HS-5 (cell line): ENCODE results near the gene BBS7.
A peak's percentile ranks its signal among the peaks of the same experiment; 100 is the strongest.

Source experiments
- DNase-seq: peaks from one replicate; pipeline ENCODE4 v3.0.0-alpha.2; 2012; ENCODE audit warnings: low read depth

BBS7 gene

GRCh38 chr4:121824950-121825349 lies 45.3 kb downstream of the BBS7 start:
- DNase-seq = no peak

DNA sequence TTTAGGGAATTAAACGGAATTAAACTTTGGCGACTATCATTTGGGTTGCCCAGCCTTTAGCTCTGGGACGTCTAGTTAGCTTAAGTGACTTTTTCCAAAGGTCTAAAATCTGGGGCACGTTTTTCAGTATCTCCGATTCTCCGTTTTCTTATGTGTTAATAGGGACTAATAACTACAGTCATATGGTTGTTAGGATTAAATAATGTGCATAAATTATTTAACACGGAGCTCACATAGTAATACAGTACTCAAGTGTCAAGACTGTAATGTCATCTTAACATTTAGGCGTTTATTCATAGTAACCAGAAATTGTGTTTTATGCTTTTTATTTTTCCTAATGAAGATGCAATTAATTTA lies 46.1 kb downstream of the BBS7 start:
- DNase-seq = no peak

DNA sequence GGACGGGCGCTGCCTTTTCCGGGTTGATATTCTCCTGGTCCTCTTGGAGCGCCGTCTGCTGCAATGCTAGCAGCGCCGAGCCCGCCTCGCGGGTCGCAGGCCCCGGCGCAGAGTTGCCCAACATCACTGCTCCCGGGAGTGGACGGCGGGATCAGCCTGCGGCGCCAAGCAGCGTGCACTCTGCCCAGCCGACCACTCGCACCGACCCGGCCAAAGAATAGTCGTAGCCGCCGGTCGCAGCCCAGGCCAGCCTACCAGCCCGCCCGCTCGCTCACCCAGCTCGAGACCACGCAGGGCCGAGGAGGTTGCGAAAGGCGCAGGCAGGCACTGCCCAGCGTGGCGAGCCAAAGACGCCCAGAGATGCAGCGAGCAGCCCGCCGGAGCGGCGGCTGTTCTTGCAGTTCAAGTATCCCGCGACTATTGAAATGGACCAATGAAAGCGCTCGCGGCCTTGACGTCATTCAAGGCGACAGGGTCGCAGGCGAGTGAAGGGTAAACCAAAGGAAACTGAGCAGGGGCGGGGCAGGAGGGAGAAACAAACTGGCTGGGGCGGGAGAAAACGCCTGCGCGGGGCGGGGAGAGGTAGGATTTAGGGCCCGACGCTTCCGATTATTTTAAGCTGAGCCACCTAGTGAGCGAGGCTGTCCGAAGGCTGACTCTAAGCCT lies 46.6 kb downstream of the BBS7 start, which contains the start of gene CCNA2:
Gene CCNA2, minus strand, starts transcription at position 379 of the 666 bp plus-strand sequence. Its CDS starts 255 bp downstream, at position 124.
- DNase-seq = peak; percentile 93

- DNase-seq = peak; percentile 25
Measured at GRCh38 chr4:121822796-121823504, 47.3 kb downstream of the BBS7 start.

DNA sequence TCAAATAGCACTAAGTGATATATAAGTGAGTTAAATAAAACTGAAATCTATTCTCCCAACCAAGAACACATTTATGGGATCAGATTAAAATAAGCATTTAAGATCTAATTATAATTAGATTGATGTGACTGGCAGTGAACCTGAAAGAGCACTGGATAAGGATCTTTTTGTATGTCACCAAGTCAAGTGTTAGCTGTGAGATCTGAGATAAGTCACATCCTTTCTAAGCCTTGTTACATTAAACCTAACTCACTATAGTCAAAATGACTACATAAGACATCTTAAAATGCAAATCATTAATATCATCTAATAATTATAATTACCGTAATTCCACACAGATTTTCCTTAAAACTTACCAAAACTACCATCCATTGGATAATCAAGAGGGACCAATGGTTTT lies 48.2 kb downstream of the BBS7 start:
- no peak for DNase-seq

GRCh38 chr4:121819216-121819965 lies 50.9 kb downstream of the BBS7 start:
- DNase-seq = no peak

GRCh38 chr4:121818215-121818614 lies 52.1 kb downstream of the BBS7 start:
- no peak for DNase-seq

- DNase-seq = no peak
Measured at GRCh38 chr4:121817701-121818100, 52.6 kb downstream of the BBS7 start.

DNA sequence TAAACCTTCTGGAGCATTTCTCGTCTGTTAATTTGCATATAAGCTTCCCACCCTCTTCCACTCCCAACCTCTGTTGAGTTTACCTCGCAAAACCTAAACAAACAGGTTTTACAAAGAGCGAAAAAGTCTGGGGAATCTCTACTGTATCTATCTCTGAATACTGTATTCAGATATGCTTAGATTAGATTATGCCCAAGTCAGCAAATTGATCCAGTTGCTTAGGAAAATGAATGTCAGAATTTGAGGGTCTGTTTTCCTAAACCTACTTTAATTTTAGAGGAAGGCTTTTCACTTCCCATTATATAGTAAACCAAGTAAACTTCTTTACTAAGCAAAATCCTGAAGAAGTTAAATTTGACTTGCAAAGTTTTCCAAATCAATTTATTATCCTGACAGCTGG lies 53.3 kb downstream of the BBS7 start:
- DNase-seq = no peak

GRCh38 chr4:121814756-121815155 lies 55.5 kb downstream of the BBS7 start:
- DNase-seq = no peak

DNA sequence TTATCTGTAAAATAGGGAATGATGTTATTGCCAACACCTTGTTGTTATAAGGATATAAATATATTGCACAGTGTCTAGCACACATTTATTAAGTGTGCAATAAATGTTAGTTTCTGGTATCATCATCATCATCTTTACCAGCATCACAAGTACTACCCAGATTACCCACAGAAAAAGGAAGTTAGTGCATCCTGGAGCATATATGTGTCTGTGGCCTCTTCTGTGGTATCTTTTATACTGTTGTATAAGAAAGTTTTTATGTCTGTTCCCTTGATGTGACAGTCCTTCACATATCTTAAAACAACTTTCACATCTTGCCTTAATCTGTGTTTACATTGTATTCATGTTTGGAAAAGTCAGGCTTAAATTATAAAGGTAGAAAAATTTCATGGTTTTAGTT lies 59.2 kb downstream of the BBS7 start:
- DNase-seq = no peak

- no peak for DNase-seq
Measured at GRCh38 chr4:121806411-121806810, 63.9 kb downstream of the BBS7 start.

DNA sequence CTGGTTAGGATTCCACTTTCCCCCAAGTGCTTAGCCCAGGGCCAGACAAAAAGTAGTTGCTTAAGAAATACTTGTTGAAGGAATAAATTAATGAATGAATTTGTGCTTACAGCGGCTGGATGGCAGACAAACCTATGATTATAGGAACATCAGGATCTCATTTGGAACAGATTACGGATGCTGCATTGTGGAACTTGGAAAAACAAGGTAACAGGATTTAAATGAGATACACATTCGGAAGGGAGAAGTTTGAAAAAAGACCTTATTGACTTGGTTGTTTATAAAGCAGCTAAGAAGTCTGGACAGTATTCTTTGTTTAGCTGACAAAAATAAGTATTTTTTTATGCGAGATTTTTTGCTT lies 68.6 kb downstream of the BBS7 start:
- DNase-seq = no peak

DNA sequence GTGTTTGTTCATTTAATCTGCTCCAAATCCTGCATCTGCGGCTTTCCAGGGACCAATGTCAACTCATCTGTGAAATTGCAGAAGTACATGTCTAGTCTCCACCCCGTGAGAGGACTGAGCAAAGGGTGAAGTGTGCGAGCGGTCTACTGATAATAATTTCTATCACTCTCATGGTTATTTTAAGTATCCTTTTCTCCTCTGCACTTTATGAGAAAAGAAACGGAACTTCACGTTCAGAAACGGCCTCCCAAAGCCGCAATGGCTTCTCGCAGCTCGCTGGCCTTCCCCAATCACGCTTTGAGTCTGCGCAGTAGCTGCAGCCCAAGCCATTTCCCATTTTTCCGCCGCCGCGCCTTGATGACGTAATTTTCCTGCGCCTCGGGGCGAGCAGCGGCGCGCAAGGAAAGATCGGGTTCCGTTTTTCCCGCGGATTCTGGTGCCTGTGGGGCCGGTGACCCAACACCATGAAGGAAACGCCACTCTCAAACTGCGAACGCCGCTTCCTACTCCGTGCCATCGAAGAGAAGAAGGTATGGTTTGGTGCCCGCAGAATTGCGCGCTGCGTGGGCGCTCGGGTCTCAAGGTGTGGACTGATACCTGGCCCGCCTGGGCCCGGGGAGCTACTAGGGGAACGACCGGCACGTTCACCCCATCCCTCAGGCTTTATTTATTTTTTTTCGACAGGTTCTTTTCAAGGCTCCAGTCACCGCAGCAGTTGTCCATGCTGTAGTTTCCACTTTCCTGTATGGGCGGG lies 69.1 kb downstream of the BBS7 start, which contains the start of gene EXOSC9:
Gene EXOSC9, plus strand, starts transcription at position 363 of the 754 bp plus-strand sequence. Its CDS starts 102 bp downstream, at position 465.
- DNase-seq = peak; percentile 77

- DNase-seq = no peak
Measured at GRCh38 chr4:121800638-121800960, 69.7 kb downstream of the BBS7 start.

DNA sequence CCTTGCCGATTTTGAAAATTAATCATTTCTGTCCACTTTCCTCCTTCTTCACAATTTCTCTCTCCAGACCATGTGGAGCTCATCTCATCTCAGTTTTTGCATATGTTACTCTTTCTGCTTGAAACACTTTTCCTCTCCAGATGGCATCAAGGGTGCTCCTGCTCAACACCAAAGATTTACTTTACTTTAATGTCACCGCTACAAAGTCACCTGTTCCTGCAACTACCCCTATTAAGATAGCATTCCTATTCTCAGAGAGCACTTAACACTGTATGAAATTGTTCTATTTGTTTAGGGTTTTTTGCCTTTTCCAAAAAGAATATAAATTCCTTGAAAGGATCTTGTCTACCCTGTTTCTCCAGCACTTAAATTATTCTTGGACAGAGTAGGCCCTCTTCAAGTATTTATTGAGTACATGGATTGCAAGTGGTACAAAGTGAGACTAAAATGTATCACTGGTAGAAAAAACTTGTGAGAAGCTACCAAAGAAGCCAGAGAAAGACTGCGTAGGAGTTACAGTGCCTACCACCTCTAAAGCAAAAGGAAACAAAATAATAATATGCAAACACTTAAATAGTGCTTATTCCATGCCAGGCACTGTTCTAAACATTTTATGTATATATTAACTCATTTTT lies 70.3 kb downstream of the BBS7 start:
- no peak for DNase-seq

DNA sequence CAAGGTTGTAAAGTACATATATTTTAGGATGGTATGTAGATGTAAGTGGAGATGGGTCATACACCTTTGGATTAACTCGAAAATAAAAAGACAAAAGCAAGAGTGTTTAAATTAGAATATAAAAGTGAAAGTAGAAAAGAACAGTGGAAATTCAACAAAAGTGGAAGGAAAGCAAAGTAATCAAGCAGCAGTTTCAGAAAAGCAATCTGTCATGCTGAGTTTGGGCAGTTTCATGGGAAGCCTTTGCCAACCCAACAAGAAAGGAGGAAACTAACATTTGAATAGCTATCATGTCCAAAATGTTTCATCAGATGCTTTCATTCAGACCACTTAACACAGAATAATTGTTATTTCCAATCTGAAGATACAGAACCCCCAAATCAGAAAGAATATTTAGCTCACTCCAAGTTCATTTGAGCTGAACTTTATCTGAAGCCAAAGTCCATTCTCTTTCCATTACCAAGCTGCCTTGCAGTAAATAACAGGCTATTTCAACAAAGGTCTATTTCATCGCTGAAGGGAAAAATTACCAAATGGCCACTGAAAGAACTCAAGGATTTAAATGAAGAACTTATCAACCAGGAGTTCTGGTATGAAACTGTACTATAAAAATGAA lies 71.0 kb downstream of the BBS7 start:
- no peak for DNase-seq

- no peak for DNase-seq
Measured at GRCh38 chr4:121796283-121796682, 74.0 kb downstream of the BBS7 start.

DNA sequence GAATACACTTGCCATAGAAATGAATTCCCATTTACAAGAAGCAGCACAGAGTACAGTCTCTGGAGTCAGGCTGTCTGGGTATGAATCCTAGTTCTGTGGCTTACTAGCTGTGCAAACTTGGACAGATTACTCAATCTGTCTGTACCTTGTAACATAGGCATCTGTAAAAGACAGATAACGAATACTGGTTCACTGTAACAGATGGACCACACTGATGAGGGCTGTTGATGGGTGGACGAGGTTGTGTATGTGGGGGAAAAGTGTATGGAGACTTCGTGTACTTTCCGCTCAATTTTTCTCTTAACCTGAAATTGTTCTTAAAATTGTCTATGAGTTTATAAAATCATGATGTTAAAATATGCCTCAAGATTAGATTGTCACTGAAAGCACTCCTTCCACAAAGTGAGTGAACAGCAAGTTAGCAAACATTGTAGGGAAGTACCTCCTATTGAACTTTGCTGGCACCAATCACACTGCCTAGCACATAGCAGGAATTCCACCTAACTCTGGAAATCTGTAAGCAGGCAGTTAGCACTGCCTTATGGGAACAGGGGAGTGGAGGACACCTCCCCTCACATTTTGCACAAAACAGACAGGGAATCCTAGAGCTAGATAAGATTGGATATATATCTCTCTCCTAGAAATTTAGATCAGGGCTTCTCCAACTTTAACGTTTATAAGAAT lies 75.6 kb downstream of the BBS7 start:
- no peak for DNase-seq

DNA sequence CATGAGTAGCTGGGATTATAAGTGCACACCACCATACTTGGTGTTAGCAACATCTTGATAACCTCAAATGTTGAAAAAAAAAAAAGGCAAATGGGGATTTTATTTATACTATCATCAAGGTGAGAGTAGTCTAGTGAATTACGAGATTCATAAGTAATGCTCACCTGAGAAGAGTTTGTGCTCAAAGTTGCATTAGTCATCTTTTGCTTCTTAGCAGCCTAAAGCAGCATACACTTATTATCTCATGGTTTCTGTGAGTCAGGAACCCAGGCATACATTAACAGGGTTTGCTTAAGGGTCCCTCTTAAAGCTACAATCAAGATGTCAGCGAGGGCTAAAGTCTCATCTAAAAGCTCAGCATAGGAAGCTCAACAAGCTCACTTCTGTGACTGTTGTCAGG lies 77.3 kb downstream of the BBS7 start:
- no peak for DNase-seq

- DNase-seq = peak; percentile 38
Measured at GRCh38 chr4:121791481-121791880, 78.8 kb downstream of the BBS7 start.
